CD4-positive, alpha-beta T cell treated with Interleukin-2 at 100 ng/mL for 4 hours (primary cell): ENCODE results near the gene PRDM5.

Experiments
- DNase-seq: peaks from one replicate; pipeline ENCODE4 v3.0.0-alpha.2; 2020; ENCODE audit warnings: low spot score

Gene PRDM5

DNA sequence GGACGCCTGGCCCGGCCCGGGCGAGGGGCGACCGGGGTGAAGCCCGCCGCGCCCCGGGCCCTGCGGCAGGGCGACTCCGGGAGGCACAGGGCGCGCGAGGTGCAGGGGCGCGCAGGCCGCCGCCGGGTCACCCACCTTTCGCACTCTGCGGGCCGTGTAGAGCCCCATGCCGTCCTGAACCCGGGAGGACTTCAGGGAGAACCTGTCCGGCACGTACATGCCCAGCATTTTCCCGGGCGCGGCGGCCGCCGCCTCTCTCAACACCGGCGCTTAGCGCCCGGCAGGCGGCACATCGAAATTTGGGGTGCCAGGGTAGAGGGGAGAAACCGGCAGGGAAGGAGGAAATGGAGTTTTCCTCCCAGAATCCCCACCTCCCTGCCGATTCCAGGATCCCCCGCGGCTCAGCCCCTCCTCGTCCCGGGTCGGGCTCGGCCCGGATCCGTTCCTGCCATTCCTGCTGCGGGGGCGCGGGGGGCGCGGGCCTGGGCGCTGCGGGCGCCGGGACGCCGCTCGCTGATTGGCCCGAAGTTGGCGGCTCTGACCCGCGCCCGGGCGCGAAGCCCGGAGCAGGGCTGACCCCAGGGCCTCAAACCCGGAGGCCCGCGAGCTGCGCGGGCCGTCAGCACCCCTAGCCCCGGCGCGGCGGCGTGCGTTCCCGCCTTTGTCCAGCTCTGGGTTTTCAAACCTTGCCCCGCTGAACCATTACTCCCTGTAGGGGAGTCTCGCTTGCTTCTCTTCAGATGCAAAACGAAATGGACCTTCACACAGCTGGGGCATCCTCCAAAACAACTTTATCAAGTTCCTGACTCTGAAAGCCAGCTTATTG, at the start of gene PRDM5:
PRDM5 (minus strand) TSS at position 346 of the 826 bp plus-strand sequence; CDS start at position 228, 118 bp downstream.
- peak; percentile 5 for DNase-seq

DNA sequence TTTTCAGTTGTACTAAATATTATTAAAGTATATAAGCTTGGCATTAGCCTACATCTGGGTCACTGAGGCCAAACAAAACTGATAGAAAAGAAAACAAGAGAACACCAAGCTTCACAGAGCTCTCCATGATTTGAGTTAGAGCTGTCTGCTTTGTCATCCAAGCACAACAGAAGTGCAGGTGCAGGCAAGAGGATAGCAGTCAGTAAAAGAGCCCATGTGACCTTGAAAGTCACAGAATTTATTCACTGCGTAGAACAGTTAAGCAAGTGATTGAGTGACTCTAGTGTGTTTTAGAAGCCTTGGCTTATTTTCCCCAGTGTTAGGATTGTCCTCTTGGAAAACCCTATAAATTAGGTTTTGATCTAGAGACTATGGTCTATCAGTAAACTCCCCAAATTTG, 49.4 kb upstream of the PRDM5 start:
- DNase-seq: no peak

DNA sequence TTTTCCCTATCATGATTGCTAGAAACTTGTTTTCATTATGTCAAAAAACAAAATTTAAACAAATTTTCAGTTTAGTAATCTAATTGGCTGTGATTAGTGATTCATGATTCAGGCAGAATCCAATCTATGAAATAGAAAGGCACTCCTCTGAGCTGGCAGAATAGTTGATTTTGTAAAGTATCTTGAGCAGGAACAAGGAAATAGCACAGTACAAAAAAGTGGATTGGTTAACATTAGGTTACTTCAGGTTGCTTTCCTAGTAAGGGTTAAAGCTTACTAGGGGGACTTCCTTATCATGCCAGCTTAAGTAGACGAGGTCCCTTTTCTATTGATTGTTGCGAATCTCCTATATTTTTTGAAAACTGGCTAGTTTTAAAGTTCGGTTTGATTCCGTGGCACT, 43.4 kb upstream of the PRDM5 start:
- DNase-seq: no peak

DNA sequence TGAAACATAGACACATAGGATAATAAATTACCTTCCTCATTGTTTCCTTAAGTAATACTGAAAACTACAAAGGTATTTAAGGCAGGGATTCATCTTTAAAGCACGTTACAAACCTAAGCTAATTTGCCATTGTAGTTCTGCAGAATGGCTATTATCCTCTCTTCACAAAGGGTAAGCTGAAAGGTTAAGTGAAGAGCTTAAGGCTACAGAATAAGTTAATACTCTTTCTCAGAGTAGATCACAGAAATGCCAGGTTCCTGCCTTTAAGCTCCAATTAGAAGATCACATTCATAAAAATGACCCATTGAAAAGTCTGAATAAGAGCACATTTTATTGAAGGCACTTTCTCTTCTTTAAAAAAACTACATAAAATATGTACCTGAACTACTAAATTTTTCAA, 42.1 kb upstream of the PRDM5 start:
- DNase-seq: no peak

DNA sequence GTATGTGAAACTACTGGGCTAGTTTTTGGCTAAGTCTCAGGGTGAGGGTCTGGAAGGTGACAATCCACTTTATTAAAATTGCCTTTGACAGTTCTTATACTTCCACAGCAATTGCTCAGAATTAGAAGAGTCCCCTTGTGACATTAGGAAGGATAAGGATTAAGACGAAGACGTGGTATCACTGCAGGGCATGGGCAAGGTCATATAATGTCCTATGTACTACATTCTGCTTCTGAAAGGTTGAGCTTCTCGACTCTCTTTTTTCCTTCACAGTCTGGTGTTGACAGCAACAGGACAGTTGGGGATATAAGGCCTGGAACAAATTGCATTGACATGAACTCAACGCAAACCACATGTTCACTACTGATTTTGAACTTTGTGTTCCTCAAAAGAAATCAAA, 40.9 kb upstream of the PRDM5 start:
- DNase-seq: no peak

DNA sequence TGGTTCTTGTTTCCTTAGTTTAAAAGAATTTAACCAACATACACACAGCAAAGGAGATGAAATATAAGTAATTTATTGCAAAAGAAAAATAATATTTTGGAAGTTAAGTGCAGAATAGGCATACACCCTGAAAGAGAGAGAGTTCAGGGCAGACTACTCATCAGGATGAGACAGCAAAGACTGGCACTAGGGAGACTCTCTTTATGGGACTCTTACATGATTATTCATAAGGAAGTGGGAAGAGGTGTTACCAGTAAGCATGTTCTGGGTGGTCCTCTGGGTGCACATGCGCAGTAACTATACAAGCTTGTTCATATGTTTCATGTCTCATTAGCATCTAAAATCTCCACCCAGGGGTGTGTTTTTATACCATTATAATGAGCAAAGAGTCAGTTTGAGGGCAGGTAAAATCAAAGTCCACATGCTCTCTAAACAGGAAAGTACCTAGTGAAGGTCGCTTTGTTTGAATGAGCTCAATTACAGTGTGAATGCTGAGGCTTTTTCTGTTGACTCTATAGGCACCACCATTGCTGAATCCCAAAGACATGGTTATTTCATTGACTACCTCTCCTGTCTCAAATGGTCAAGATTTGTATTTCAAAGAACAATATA, 38.2 kb upstream of the PRDM5 start:
- DNase-seq: no peak

DNA sequence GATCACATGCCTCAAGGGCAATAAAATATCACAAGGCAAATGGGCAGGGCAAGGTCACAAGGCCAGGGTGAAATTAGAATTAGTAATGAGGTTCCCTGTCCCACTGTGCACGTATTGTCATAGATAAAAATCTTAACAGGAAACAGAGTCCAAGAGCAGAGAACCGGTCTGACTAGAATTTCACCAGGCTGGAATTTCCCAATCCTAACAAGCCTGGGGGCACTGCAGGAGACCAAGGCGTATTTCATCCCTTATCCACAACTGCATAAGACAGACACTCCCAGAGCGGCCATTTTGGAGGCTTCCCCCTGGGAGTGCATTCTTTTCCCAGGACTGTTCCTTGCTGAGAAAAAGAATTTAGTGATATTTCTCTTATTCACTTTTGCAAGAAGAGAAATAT, 25.9 kb upstream of the PRDM5 start:
- DNase-seq: no peak

DNA sequence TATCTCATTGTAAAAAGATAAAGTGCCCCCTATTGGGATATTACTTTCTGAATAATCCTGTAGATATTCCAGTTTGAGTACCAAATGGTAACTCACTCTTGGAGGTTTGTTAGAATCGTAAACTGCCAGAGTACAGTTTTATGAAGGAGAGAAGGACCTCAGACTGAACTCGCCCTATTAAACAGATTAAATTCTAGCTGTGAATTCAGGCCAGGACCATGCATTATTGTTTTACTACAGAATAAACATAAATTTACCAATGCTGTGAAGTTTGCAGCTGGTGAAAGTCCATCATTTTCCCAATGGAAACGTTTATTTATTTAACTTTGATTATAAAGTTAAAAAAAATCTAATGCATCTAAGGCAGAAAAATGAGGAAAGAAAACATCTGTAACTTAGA, 20.2 kb upstream of the PRDM5 start:
- DNase-seq: no peak

DNA sequence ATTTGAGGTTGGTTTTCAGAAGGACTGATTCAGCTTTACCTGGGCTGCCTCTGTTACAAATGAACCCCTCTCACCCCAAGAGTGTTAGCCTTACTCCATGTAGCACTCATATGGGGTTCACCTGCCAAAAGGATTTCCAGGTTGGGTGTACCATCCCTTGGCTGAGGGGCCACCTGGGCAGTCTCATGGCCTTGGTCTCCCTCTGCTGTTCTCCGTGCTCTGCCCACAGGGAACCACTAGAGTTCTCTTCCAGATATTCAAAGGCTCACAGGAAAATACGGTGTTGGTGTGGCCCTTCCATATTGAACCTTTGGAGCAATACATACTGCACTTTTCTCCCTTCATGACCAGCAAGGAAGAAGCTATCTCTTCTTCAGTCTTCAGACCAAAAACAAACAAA, 18.0 kb upstream of the PRDM5 start:
- no peak for DNase-seq

DNA sequence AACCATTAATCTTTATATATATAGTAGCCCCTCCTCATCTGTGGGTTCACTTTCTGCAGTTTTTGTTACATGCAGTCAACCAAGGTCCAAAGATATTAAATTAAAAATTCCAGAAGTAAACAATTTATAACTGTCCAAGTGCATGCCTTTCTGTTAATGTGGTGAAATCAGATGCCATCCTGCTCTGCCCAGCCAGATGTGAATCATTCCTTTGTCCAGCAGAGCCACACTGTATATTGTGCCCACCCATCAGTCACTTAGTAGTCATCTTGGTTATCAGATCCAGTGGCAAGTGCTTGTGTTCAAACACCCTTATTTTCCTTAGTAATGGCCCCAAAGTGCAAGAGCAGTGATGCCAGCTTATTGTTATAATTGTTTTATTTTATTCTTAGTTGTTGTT, 17.2 kb upstream of the PRDM5 start:
- DNase-seq: no peak

DNA sequence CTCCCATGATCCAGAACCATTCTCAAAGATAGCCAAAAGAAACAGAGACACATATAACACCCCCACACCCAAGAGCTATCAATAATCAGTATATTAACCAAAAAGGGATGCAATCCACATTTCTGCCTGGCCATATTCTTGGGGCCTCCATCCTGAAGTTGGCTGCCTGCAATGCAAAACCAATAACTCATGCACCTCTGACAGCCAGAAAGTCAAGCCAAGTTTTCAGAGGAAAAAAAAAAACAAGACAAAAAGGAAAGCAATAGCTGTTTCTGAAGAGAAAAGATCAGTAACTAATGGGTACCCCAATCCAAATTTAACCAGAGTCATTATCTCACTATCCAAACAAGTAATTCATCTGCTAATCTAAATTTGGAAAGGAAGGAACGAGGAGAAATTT, 7.3 kb upstream of the PRDM5 start:
- no peak for DNase-seq

DNA sequence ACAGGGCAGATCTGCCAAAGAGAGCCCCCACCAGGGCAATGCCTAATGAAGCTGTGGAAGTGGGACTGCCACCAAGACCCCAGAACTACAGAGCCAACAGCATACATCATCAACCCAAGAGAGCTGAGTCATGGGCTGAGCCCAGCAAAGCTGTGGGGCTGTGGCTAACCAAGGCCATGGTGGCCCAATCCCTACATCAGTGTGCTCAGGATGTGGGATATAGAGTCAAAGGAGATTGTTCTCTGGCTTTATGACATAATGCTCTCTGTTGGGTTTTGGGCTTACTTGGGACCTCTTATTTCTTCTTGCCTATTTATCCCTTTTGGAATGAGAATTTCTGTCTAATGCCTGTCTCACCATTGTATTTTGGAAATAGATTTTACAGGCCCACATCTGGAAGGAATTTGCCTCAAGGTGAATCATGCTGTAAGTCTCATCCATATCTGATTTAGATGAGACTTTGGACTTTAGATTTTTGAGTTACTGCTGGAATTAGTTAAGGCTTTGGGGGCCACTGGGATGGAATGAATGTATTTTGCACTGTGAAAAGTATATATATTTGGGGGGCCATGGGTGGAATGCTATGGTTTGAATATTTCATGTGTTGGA, 5.4 kb upstream of the PRDM5 start:
- DNase-seq: no peak

DNA sequence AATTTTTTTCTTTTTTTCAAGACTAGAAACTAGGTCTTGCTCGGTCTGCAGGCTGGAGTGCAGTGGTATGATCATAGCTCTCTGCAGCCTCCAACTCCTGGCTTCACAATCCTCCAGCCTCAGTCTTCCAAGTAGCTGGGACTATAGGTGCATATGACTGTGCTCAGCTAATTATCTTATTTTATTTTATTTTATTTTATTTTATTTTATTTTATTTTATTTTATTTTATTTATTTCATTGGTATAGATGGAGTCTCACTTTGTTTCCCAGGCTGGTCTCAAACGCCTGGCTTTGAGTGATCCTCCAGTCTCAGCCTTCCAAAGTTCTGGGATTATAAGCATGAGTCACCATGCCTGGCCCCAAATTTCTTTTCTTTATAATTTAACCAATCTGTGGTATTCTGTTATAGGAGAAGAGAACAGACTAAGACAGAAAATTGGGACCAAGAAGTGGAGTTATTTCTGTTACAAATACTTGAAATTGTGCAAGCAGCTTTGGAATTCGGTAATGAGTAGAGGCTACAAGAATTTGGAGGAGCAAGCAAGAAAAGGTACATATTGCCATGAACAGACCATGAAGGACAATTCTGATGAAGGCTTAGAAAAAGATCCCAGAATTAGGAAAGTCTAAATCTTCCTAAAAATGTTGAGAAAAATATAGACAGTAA, 4.0 kb upstream of the PRDM5 start:
- DNase-seq: no peak

DNA sequence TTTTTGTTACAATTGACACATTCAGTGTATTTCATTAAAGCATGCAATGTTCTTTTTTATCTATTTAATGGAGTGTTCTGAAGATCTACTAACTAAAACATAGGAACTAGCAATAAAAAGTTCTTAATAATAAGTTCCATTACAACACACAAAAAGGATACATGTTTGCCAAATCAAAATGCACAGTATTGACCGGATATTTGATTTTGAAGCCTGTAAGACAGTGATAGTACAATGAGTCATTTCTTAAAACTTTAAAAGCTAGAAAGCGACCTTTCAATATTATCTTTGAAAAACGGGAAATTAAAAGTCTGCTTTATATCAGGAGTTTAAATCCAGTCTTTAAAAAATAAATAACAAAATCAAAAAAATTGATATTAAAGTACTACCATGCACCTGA, 2.4 kb upstream of the PRDM5 start:
- no peak for DNase-seq

DNA sequence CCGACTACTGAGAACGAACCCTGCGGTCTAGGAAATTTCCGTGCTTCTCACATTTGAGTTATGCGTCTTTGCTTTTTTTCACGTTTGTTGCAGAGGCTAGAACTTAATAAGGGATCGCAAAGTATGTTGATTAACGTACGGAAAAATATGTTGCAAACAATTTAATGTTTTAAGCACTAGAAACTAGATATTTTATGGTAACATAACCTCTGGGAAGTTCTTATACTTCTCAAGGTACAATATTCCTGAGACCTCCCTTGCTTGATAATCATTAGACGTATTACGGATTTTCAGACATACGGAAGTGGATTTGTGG, 639 bp upstream of the PRDM5 start:
- DNase-seq: no peak

DNA sequence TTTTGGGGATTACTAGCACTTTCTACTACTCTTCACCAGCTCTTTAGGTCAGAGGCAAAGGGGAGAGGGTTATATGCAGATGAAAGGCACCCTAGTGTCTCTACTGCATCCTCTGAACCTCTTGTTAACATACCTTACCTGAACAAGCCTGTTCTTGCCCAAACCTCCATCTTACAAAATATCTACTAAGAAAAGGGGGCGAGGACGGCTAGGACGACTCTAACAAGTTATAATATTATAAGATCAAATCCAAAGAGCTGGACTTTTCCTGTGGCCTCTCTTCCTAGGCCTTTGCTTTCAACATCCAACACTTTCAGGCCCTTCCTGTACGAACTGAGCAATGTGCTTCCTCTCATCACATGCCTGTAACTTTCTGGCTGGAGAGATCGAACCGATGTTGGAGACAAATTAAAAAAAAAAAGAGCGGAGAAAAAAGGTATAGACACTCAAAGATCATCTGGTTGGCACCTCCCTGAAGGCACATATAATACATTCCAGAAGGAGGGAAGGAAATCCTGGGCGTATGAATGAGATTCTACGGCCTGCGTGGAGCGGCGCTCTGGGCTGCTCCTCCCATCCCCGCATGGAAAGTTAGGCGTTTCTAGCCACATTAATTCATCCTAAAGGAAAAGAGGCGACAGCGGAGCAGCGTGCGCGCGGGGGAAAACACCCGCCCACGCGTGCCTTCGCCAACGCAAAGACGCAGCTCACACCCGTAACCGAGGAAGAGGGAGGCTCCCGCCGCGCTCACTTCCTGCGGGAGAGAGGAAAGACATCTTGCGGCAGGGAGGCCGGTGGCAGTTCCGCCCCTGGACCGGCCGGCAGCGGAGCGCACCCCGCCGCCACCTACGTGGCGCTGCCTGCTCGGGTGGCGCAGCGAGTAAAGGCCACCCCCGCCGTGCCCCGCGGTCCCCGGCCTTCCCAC, 808 bp downstream of the PRDM5 start:
- DNase-seq: peak; percentile 5

DNA sequence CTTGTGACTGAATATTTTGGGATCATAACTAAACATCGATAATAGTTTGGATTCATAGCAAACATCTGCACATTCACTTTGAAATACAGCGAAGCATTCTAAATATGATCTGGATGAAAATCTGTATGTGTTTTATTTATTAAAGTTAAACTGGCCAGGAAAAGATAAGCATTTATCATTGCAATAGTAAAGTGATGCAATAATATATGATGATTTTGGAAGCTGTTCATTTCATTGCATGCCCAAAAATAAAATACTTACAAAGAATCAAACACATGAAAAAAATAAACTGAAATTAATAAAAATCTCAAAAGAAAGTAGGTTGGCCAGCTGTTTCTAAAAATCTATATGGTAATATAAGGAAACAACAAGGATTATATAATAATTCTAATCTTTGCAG, 1.9 kb downstream of the PRDM5 start:
- DNase-seq: no peak

DNA sequence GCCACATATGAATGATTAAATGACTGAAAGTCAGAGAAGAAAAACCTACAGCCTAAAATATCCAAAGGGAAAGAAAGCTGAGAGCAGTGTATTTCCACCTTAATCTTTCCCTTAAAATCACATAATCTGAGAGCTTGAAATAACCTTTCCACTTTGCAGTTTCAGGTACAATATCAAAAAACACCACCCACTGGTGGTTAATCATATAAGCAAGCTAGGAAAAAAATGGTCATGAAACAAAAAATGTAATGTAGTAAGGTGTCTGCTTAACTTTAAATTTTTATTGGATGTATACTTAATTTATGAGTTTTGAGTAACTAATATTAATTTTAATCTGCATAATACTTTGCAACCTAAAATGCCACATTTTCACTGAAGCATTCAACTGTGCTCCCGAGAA, 3.2 kb downstream of the PRDM5 start:
- DNase-seq: no peak

DNA sequence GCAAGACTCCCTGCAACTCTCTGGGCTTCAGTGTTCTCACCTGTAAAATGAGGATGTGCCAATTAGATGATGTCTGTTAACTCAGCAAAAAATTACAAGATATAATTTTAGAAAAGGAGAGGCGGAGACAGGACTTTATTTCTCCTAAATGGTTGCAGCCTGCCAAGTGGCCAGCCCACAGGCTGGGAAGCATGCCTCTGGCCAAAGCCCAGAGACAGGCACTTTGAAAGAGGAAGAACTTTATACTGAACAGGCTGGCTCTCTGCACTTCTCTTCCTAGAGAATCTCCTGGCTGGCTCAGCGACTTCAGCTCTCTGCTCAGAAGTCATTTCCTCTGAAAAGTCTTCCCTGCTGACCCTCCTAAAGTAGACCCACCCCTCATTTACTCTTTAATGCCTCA, 3.7 kb downstream of the PRDM5 start:
- no peak for DNase-seq

DNA sequence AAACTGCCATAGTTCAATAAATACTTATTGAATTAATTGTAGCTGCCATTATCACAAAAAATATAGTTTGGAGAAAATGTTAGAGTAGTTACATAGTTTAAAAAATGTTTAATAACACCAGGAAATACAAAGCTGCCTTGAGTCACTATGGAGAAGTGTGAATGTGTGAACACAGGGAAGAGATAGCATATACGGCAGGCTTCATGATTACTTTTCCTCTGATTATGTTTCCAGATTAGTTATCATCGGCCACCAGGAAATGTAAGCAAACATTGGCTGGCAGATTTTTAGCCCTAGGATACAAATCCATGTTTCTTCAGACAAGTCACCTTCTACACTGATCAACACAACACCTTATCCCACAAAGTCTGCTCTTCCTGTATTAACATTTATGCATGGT, 4.4 kb downstream of the PRDM5 start:
- DNase-seq: no peak

DNA sequence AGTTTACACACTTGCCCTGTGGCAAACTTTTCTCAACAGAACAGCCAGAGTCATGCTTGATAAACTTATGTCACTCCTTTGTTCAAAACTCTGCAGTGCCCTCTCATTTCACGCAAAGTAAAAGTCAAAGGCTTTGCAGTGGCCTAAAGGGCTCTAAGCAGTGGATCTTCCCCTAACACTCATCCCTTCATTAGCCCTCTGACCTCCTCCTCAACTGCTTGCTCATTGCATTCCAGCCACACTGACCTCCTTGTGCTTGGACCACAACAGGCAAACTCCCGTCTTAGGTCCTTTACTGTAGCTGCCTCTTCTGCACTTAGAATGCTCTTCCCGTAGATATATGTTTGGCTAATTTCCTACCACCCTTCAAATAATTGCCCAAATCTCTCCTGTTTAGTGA, 5.6 kb downstream of the PRDM5 start:
- no peak for DNase-seq

DNA sequence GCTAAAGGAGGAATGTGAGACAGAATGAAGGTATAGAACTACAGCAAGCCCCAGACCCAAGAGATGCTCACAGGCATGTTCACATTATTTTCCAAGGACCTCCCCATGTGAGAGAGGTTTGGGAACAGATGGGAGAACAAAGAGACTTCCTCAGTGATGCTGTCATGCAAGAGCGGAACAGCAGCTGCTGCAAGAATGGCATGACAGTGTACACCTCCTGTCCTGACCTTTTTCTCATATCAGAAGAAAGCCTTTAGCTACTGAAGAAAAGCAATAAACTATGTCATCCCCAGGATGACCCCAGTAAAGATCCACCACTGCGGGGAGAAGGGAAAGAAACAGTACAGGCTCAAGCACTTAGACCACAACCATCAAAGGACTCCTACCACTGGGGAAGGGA, 7.2 kb downstream of the PRDM5 start:
- DNase-seq: no peak
